B cell (primary cell): ENCODE results near the gene POLR3B.

Source experiments
- EZH2 ChIP-seq: IDR thresholded peaks from 2 replicates; pipeline ENCODE4 v1.6.1; 2012; ENCODE audit warnings: borderline replicate concordance, low read depth, mild to moderate bottlenecking, moderate library complexity, low read length; ENCODE audit not compliant: insufficient read depth, poor library complexity, severe bottlenecking
- TF ChIP-seq, protein P1 (sequence below): fragments of 200-600 bp; IDR thresholded peaks from one replicate; pipeline ENCODE4 v1.8.0; 2022; ENCODE audit warnings: antibody characterized with exemption, mild to moderate bottlenecking

DNA sequence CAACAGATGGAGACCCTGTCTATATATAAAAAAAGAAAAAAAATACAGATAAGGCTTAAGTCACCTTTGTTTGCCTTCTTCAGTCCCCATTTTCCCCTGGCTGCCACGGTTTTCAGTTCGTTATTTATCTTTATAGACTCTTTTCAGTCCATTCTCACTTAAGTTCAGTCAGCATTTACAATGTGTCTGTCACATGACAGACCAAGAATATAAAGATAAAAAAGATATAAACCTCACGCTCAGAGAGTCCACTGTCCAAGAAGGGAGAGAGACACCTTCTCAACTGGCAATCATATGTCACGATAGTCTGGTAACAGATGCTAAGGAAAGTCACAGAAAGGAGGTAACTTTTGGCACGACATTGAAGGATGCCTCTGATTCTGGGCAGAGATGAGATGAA lies 13.4 kb upstream of the POLR3B start:
- TF ChIP-seq, protein P1, sequence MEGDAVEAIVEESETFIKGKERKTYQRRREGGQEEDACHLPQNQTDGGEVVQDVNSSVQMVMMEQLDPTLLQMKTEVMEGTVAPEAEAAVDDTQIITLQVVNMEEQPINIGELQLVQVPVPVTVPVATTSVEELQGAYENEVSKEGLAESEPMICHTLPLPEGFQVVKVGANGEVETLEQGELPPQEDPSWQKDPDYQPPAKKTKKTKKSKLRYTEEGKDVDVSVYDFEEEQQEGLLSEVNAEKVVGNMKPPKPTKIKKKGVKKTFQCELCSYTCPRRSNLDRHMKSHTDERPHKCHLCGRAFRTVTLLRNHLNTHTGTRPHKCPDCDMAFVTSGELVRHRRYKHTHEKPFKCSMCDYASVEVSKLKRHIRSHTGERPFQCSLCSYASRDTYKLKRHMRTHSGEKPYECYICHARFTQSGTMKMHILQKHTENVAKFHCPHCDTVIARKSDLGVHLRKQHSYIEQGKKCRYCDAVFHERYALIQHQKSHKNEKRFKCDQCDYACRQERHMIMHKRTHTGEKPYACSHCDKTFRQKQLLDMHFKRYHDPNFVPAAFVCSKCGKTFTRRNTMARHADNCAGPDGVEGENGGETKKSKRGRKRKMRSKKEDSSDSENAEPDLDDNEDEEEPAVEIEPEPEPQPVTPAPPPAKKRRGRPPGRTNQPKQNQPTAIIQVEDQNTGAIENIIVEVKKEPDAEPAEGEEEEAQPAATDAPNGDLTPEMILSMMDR: no peak
- TF ChIP-seq EZH2: no peak
